Fibroblast of skin of abdomen (primary cell): ENCODE data around the gene TLCD3A.
A peak's percentile ranks its signal among the peaks of the same experiment; 100 is the strongest.
"Not testable (repeated sequence)": the region's sequence is repeated elsewhere in the genome, so short reads cannot be mapped to it uniquely, and the experiment has no call there.

ENCODE experiments used
- DNase-seq: peaks from one replicate; pipeline ENCODE4 v3.0.0-alpha.2; 2013

TLCD3A gene

GRCh38 chr17:708132-708531 lies 24.3 kb upstream of the TLCD3A start:
- DNase-seq = no peak

DNA sequence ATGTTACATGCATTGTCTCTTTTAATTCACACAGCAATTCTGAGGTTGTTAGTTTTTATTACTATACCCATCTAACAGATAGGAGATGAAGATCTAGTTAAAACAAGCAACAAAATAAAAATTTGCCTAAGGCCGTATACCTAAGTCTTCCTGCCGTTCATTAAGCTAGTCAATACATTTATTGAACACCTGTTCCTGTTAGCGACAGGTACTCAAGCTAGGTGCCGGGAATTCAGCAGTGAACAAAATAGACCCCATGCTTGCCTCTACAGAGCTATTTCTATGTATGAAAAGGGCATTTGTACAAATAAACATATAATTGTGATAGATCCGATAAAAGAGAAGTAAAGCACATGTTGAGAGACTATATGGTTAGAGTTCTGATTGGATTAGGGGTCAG lies 14.3 kb upstream of the TLCD3A start:
- DNase-seq = no peak

DNA sequence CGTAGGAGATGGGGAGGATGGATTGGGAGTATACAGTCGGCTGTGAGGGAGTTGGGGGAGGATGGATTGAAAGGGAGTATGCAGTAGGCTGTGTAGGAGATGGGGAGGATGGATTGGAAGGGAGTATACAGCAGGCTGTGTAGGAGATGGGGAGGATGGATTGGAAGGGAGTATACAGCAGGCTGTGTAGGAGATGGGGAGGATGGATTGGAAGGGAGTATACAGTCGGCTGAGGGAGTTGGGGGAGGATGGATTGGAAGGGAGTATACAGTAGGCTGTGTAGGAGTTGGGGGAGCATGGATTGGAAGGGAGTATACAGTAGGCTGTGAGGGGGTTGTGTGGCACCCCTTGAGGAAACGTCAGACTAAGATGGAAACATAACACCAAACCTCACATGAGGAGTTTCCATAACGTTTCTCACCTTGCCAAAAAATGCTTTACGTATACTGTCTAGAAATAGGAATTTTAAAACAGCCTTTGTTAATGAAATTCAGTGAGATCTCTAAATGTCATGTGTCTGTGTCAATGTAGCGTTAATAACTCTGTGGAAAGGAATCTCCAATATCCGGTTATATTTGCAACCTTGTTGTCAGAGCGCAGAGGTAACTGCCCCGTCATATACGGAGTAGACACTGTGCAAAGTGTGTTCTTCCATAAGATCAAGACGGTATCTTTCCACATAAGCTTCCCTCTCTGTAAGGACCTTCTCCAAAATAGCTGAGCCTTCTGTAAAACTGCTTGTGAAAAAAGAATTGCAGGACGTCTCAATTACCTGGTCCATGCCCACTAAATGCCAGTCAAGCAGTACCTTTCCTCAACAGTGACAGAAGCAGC lies 11.5 kb upstream of the TLCD3A start:
- no peak for DNase-seq

GRCh38 chr17:721540-721937 lies 10.9 kb upstream of the TLCD3A start:
- no peak for DNase-seq

- DNase-seq = no peak
Measured at GRCh38 chr17:725084-725483, 7.3 kb upstream of the TLCD3A start.

- DNase-seq = no peak
Measured at GRCh38 chr17:725746-726145, 6.7 kb upstream of the TLCD3A start.

DNA sequence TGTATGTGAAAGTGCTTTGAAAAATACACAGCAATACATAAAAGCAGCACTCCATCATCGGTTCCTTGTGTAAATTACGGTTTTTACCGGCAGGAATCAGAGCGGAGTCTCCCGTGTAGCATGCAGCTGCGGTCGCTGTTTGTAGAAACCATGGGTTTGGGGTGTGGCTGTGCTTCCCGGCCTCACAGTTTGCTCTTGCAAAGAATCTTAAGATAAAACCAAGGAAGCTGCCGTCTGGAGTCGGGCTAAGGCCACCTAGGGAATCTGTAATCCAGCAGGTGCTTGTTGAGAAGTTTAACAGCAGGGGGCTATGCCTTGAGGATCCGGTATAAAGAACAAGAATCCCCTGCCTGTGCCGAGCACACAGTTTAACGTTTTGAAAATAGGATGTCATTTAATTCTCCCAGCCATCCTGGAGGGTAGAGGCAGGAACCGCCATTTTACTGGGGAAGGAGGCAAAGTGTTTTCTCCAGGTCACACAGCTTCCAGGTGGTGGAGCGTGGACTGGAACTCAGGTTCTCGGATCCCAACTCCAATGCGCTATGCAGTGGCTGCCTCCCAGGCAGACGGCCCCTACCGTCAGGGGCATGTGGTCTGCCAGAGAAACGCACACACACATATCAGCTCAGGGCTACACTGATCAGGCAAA lies 6.0 kb upstream of the TLCD3A start:
- no peak for DNase-seq

DNA sequence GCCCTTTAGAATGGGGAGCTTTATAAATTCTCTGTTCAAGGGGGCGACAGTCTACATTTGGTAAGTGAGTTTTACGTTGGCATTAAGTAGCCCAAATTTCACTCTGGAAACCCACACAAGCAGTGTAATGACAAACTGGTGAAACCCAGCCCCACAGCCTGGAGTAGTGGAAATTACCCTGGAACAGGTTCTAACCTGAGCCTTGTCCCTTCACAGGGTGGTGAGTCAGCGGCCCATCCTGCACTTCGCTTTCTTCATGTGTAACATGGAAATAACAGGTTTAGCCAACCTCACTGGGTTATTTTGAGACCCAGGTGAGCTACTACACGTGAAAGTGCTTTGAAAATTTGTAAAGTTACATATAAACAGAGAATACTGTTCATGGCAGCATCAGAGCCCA lies 3.5 kb upstream of the TLCD3A start:
- DNase-seq = no peak

DNA sequence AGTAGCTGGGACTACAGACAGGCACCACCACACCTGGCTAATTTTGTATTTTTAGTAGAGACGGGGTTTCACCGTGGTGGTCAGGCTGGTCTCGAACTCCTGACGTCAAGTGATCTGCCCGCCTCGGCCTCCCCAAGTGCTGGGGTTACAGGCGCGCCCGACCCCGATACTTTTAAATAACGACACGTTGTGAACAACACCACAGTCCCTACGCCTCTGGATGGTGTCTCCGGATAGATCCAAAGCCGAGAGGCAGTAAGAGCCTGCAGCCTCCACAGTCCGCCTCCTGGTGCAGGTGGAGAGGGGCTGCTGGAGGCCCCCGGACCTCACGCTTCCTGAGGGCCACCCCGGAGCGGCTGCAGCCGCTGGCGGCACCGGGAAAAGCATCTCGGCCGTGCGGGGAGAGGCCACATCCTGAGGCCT lies 741 bp upstream of the TLCD3A start:
- no peak for DNase-seq

DNA sequence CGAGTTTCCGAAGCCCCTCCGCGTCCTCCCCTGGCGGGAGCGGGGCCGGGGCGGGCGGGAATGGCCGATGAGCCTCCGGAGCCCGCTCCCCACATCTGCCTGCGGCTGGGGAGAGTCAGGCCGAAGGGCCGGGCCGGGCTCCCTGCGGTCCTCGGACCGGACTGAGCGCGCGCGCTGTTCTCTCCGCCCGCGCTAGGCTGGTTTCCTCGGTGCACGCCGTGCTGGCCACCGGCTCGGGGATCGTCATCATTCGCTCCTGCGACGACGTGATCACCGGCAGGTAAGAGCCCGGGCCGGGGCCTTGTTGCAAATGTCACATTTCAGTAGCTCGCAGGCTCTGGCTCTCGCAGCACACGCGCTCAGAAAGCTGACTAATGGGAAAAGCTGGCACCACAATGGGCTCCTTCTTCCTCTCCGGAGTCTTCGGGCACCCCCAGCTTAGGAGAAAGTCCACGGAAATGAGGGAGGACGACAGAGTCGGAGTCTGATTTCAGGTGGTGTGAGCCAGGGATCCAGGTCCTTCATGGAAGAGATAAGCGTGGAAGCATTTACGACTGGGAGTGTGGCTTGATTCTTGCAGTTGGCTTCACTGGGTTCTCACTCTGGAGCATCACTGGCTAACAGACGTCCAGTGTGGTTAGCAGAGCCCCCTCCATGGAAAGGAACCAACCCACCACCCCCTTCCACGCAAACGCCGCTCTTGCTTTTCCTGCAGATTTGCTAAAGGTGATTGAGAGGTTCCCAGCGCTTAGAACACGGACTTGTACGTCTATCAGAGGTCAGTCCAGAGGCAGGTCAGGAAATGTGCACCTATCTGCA lies 715 bp downstream of the TLCD3A start:
- peak; percentile 38 for DNase-seq

DNA sequence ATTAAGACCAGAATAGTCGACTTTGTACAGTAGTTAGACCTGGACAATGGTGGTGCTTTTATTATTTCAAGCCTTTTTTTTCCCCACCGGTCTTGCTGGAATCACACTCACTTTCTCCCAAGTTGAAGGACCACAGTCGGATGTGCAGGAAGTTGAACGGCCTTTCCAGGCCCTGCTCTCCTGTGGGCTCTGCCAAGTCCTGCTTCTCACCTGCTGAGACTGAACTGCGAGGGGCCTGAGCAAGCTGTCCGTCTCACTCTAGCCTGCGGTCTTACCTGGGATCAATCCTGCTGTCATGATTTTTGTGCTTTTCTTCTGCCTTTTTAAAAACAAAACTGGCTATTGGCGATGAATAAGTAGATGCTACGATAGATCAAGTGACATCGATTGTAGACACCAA lies 1.3 kb downstream of the TLCD3A start:
- no peak for DNase-seq

- no peak for DNase-seq
Measured at GRCh38 chr17:737561-738113, 5.2 kb downstream of the TLCD3A start.

DNA sequence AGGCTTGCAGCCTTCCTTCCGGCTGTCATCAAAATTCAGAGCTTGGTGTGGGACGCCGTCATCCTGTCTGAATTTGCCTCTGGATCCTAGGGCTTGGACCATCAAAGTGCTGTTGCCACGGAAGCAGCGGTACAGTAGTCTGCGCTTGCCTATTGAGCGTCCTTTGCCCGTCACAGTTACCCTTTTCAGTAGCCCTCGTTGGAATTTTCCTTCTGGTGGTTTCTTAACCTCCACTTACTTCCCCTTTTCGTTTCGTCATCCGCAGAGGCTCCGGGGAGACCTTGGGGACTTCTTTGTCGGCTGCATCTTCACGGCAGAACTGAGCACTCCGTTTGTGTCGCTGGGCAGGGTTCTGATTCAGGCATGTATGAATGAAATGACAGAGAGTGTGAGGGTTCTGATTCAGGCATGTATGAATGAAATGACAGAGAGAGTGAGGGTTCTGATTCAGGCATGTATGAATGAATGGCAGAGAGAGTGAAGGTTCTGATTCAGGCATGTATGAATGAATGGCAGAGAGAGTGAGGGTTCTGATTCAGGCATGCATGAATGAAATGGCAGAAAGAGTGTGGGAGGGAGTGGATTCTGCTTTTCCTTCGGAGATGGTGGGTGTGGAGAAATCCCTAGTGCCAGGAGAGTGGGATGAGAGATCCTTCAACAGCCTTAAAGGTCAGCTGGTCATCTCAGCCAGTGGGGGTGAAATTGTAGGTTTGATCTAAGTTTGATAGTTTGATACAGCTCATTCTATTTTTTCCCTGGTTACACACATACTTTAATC lies 8.0 kb downstream of the TLCD3A start:
- DNase-seq = no peak

GRCh38 chr17:742147-742793 lies 9.9 kb downstream of the TLCD3A start:
- DNase-seq = no peak

GRCh38 chr17:743139-743538 lies 10.7 kb downstream of the TLCD3A start:
- no peak for DNase-seq

DNA sequence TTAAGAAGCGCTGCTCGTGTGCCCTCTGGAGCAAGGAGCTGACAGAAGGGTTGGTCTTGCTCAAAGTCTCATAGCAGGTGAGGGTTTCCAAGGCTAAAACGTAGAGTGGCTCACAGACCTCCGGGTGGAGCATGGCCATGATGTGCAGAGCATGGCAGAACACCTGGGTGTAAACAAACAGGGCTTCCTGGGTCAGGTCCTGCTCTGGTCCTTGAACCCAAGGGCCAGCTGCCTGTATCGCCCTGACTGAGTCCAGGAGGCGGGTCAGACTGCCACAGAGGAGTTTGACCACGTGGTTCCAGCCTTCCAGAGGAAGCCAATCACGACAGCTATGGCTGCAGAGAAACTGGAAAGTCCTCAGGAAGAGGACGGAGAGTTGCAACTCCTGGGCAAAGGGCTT lies 12.5 kb downstream of the TLCD3A start:
- no peak for DNase-seq

- no peak for DNase-seq
Measured at GRCh38 chr17:745406-745805, 13.0 kb downstream of the TLCD3A start.

DNA sequence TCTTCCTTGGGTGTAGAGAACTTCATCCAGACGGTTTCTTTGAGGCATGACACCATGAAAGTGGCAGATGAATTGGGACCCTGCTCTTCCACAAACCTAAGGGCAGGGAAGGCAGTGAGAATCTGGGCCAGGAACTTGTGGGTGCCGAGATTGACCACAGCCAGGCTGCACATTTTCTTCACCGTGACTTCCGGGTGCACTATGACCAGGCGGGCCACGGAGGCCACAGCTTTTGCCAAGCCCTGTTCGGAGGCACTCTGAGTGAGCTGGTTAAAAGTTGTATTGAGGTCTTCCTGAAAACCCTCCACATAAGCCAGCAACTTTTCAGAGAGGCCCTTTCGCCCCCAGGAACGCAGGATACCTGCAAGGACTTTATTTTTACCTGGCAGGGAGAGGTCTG lies 13.8 kb downstream of the TLCD3A start:
- DNase-seq = no peak

DNA sequence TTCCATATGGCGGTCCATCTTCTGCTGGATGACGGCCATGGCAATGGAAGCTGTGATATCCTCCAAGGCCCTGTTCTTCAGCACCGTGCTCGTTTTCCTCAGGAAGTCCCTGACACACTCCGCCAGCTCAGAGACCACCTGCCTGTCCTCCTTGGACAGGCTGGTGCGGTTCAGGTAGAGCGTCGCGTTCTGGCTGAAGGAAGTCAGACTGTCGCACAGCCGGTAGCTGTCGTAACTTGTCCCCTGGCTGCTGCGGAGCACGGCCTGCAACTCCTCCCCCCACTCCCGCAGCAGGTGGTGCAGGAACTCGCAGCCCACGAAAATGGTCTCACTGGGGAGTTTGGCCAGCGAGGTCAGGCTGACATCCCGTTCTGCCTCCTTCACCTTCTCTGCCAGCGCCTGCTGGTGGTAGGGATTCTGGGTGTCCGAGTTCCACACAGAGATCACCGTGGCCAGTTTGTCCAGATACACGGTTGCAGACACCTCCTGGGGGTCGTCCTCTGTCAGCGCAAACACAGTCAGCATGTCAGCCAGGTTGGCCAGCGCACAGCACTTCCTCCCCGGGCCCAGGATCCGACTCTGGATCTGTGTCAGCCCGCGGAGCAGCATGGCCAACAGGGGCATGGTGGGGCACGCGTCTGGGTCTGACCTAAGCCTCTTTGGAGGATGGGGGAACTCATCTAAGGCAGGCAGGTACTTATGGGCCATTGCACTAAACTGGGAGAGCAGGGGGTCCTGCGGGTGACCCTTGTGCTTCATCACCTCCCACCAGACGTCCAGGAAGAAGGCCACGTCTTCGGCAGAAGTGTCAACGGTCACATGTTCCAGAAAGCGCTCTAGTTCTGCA lies 14.6 kb downstream of the TLCD3A start:
- no peak for DNase-seq

DNA sequence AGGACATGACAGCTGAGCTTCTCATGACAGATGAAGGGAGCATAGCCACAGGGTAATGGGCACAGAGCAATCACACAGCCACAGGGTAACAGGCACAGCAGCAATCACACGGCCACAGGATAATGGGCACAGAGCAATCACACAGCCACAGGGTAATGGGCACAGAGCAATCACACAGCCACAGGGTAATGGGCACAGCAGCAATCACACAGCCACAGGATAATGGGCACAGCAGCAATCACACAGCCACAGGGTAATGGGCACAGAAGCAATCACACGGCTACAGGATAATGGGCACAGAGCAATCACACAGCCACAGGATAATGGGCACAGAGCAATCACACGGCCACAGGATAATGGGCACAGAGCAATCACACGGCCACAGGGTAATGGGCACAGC lies 16.2 kb downstream of the TLCD3A start:
- DNase-seq = not testable (repeated sequence)

DNA sequence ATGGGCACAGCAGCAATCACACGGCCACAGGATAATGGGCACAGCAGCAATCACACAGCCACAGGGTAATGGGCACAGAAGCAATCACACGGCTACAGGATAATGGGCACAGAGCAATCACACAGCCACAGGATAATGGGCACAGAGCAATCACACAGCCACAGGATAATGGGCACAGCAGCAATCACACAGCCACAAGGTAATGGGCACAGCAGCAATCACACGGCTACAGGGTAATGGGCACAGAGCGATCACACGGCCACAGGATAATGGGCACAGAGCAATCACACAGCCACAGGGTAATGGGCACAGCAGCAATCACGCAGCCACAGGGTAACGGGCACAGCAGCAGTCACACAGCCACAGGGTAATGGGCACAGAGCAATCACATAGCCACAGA lies 17.0 kb downstream of the TLCD3A start:
- DNase-seq = not testable (repeated sequence)
